Hepatocyte (in vitro differentiated cells): ENCODE measurements around the gene KPNA6. TPM values are rescaled to one million over a fixed set of nuclear protein-coding genes. Genes with fewer than 3 reads are reported as not detected.

Experiments used
- DNase-seq: peaks from one replicate; pipeline ENCODE4 v3.0.0-alpha.2; 2016; ENCODE audit warnings: low spot score
- H2AFZ ChIP-seq: fragments of 200-600 bp; sonication (generic); 2 replicates; pipeline ENCODE4 v1.6.0; 2016; ENCODE audit warnings: antibody characterized with exemption, mild to moderate bottlenecking
- H3K27ac ChIP-seq: fragments of 200-600 bp; sonication (generic); 2 replicates; pipeline ENCODE4 v1.5.1; 2016; ENCODE audit warnings: mild to moderate bottlenecking
- H3K27me3 ChIP-seq: fragments of 200-600 bp; sonication (generic); 2 replicates; pipeline ENCODE4 v1.6.1; 2016
- H3K36me3 ChIP-seq: fragments of 200-600 bp; sonication (generic); replicated peaks from 2 replicates; pipeline ENCODE4 v1.5.1; 2016; ENCODE audit warnings: low read depth; ENCODE audit not compliant: insufficient read depth
- H3K4me1 ChIP-seq: fragments of 200-600 bp; sonication (generic); 2 replicates; pipeline ENCODE4 v1.5.1; 2016; ENCODE audit warnings: mild to moderate bottlenecking, moderate library complexity; ENCODE audit not compliant: insufficient read depth
- H3K4me2 ChIP-seq: fragments of 200-600 bp; sonication (generic); 2 replicates; pipeline ENCODE4 v1.6.0; 2016
- H3K4me3 ChIP-seq: fragments of 200-600 bp; sonication (generic); 2 replicates; pipeline ENCODE4 v1.5.1; 2016; ENCODE audit warnings: mild to moderate bottlenecking
- H3K79me2 ChIP-seq: fragments of 200-600 bp; sonication (generic); 2 replicates; pipeline ENCODE4 v1.6.0; 2017; ENCODE audit warnings: mild to moderate bottlenecking
- H3K9me2 ChIP-seq: fragments of 200-600 bp; sonication (generic); replicated peaks from 2 replicates; pipeline ENCODE4 v1.6.0; 2017; ENCODE audit warnings: mild to moderate bottlenecking; ENCODE audit not compliant: insufficient read depth
- H3K9me3 ChIP-seq: fragments of 200-600 bp; sonication (generic); 2 replicates; pipeline ENCODE4 v1.5.1; 2016; ENCODE audit warnings: low read depth, mild to moderate bottlenecking
- H4K20me1 ChIP-seq: fragments of 200-600 bp; sonication (generic); 2 replicates; pipeline ENCODE4 v1.6.0; 2016; ENCODE audit warnings: mild to moderate bottlenecking; ENCODE audit not compliant: insufficient read depth, poor library complexity, severe bottlenecking
- EZH2 ChIP-seq: fragments of 200-600 bp; sonication (generic); IDR thresholded peaks from 2 replicates; pipeline ENCODE4 v1.6.1; 2016; ENCODE audit warnings: antibody characterized with exemption, mild to moderate bottlenecking, borderline replicate concordance
- EZH2phosphoT487 ChIP-seq: fragments of 200-600 bp; sonication (generic); IDR thresholded peaks from one replicate; pipeline ENCODE4 v1.6.1; 2018; ENCODE audit warnings: antibody characterized with exemption, mild to moderate bottlenecking, low read depth, moderate library complexity; ENCODE audit not compliant: unreplicated experiment, severe bottlenecking
- WGBS: methylation state at CpG from one replicate; pipeline ENCODE4 v1.1.6; 2016; ENCODE audit warnings: low lambda C conversion rate; ENCODE audit errors: missing lambda C conversion rate; 5-methylcytosine and 5-hydroxymethylcytosine counted together
- polyA plus RNA-seq: library from polyadenylated mRNA; unstranded; fragments of >200 nt; fragmentation: Nextera tagmentation; extraction: Ambion mirVana; gene quantifications from 2 replicates; pipeline ENCODE4 v1.2.1, GENCODE V29; 2016
- total RNA-seq: library from RNA; depleted of rRNA; stranded (reverse); fragments of >200 nt; gene quantifications from 2 replicates; pipeline ENCODE4 v1.2.3, GENCODE V29; 2014
- TF ChIP-seq, protein P1 (sequence below): fragments of 200-600 bp; sonication (generic); IDR thresholded peaks from 2 replicates; pipeline ENCODE4 v1.5.1; 2016; ENCODE audit warnings: antibody characterized with exemption, mild to moderate bottlenecking; ENCODE audit not compliant: poor library complexity

The KPNA6 gene
- total and polyA plus RNA-seq, 2 experiments from 2014 or later, result 30.3 to 48.5 TPM

DNA sequence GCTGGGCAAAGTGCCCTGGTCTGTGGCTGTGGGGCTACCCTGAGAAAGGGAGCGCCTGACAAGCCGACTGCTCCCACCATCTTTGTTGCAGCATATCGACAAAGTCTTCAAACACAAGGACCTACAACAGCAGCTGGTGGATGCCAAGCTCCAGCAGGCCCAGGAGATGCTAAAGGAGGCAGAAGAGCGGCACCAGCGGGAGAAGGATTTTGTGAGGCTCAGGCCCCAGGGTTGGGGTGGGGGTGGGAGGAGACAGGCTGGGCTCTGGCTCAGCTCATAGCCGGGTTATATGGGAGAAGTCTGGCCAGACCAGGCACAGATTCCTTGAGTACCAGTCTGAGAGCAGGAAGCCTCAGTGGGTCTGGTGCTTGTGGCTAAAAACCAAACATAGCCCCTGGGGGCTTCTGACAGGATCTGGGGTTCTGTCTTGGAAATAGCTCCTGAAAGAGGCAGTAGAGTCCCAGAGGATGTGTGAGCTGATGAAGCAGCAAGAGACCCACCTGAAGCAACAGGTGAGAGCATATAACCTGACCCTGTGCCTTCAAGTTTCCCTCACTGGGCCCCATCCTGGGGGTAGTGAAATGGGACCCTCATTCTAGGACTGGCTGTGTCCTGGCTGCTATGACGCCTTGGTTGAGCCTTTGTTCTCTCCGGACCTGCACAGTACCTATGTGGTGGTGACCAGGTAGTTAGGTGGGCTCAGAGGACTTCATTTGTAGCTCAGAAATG is 84.5 kb downstream of the KPNA6 start:
- Histone ChIP-seq H3K4me3 (no peak overlapping the region), H3K4me1 (no peaks in the 10 kb centered on the region)
- TF ChIP-seq EZH2 (no peak), EZH2phosphoT487 (no peak)
- TF ChIP-seq, protein P1, sequence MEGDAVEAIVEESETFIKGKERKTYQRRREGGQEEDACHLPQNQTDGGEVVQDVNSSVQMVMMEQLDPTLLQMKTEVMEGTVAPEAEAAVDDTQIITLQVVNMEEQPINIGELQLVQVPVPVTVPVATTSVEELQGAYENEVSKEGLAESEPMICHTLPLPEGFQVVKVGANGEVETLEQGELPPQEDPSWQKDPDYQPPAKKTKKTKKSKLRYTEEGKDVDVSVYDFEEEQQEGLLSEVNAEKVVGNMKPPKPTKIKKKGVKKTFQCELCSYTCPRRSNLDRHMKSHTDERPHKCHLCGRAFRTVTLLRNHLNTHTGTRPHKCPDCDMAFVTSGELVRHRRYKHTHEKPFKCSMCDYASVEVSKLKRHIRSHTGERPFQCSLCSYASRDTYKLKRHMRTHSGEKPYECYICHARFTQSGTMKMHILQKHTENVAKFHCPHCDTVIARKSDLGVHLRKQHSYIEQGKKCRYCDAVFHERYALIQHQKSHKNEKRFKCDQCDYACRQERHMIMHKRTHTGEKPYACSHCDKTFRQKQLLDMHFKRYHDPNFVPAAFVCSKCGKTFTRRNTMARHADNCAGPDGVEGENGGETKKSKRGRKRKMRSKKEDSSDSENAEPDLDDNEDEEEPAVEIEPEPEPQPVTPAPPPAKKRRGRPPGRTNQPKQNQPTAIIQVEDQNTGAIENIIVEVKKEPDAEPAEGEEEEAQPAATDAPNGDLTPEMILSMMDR, result no peak

DNA sequence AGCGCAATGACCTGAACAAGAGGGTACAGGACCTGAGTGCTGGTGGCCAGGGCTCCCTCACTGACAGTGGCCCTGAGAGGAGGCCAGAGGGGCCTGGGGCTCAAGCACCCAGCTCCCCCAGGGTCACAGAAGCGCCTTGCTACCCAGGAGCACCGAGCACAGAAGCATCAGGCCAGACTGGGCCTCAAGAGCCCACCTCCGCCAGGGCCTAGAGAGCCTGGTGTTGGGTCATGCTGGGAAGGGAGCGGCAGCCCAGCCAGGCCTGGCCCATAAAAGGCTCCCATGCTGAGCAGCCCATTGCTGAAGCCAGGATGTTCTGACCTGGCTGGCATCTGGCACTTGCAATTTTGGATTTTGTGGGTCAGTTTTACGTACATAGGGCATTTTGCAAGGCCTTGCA is 87.1 kb downstream of the KPNA6 start:
- Histone ChIP-seq H3K4me1 (no peaks in the 10 kb centered on the region), H3K36me3 (no peaks in the 10 kb centered on the region), H3K9me3 (no peaks in the 10 kb centered on the region), H3K27me3 (no peaks in the 10 kb centered on the region), H3K4me2 (no peak overlapping the region), H3K4me3 (no peak overlapping the region), H3K79me2 (no peaks in the 10 kb centered on the region), H3K9me2 (no peaks in the 10 kb centered on the region), H4K20me1 (no peaks in the 10 kb centered on the region), H3K27ac (no peak overlapping the region), H2AFZ (no peak overlapping the region)
- 100% methylated on average over 6 of the region's 6 CpGs for WGBS
- no peak for DNase-seq
- TF ChIP-seq EZH2phosphoT487, result no peak
- TF ChIP-seq, protein P1, result no peak
- no peak for TF ChIP-seq EZH2

More for the DNA sequence above, 84.5 kb downstream of the KPNA6 start:
- Histone ChIP-seq H3K27ac (no peak overlapping the region), H3K79me2 (peaks cover 4% of the 10 kb centered on the region), H3K27me3 (no peaks in the 10 kb centered on the region), H4K20me1 (peaks cover 4% of the 10 kb centered on the region), H3K9me3 (no peaks in the 10 kb centered on the region), H2AFZ (no peak overlapping the region), H3K4me2 (no peak overlapping the region), H3K9me2 (no peaks in the 10 kb centered on the region), H3K36me3 (no peaks in the 10 kb centered on the region)
- 96% methylated on average over 8 of the region's 8 CpGs for WGBS
- no peak for DNase-seq

DNA sequence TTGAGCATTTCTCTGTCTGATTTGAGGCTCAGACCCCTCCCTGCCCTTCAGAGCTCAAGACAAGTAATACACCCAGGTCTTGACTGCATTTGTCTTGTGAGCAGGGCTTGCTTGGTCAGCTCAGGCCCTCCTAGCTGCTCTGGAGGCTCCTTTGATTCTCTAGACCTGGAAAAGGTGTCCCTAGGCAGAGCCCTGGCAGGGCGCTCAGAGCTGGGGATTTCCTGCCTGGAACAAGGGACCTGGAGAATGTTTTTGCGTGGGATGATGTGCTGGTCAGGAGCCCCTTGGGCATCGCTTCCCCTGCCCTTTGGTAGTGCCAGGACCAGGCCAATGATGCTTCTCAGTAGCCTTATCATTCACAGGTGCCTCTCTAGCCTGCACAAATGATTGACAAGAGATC is 87.7 kb downstream of the KPNA6 start:
- no peaks in the 10 kb centered on the region for H3K79me2 ChIP-seq
- 93% methylated on average over 3 of the region's 3 CpGs for WGBS

More for the DNA sequence above, 87.7 kb downstream of the KPNA6 start:
- H3K4me3 ChIP-seq, result no peak overlapping the region
- no peak overlapping the region for H2AFZ ChIP-seq
- no peak for DNase-seq
- no peaks in the 10 kb centered on the region for H3K9me3 ChIP-seq
- no peaks in the 10 kb centered on the region for H3K36me3 ChIP-seq
- no peaks in the 10 kb centered on the region for H3K9me2 ChIP-seq
- H4K20me1 ChIP-seq, result no peaks in the 10 kb centered on the region
- no peak overlapping the region for H3K4me2 ChIP-seq
- no peaks in the 10 kb centered on the region for H3K27me3 ChIP-seq
- no peak overlapping the region for H3K27ac ChIP-seq
- H3K4me1 ChIP-seq, result no peaks in the 10 kb centered on the region
- TF ChIP-seq, protein P1, result no peak
- no peak for TF ChIP-seq EZH2phosphoT487
- TF ChIP-seq EZH2, result no peak
